ENCODE results near the gene THAP4.
"Not testable (repeated sequence)": the region's sequence is repeated elsewhere in the genome, so short reads cannot be mapped to it uniquely, and the experiment has no call there.

THAP4 gene

GRCh38 chr2:241668839-241669238, 31.9 kb upstream of the THAP4 start:
- no peaks in the 10 kb centered on the region for H3K9me3 ChIP-seq (ENCODE audit: insufficient read depth, low read length)
- no peak overlapping the region for H3K4me2 ChIP-seq (ENCODE audit: low read length)
- H3K9ac ChIP-seq (ENCODE audit: low read length): no peak overlapping the region
- H2AFZ ChIP-seq (ENCODE audit: low read depth, low read length): no peak overlapping the region
- no peak overlapping the region for H3K4me3 ChIP-seq (ENCODE audit: low read length)
- no peaks in the 10 kb centered on the region for H3K4me1 ChIP-seq (ENCODE audit: low read length)
- no peaks in the 10 kb centered on the region for H3K79me2 ChIP-seq (ENCODE audit: low read length)
- no peaks in the 10 kb centered on the region for H3K36me3 ChIP-seq (replicated peaks; ENCODE audit: low read depth, low read length)
- TF ChIP-seq CTCF (IDR thresholded peaks at IDR 0.05; ENCODE audit: low read depth, low read length) (no peak), EZH2phosphoT487 (IDR thresholded peaks at IDR 0.05; ENCODE audit: low read depth) (no peak)
- H4K20me1 ChIP-seq (ENCODE audit: insufficient read depth, low read length): no peaks in the 10 kb centered on the region
- H3K27ac ChIP-seq (ENCODE audit: low read length): no peak overlapping the region
- no peaks in the 10 kb centered on the region for H3K27me3 ChIP-seq (ENCODE audit: low read depth, low read length)

- Histone ChIP-seq H3K9me3 (ENCODE audit: insufficient read depth, low read length) (no peaks in the 10 kb centered on the region), H3K4me3 (ENCODE audit: low read length) (no peak overlapping the region), H3K9ac (ENCODE audit: low read length) (no peak overlapping the region), H3K36me3 (replicated peaks; ENCODE audit: low read depth, low read length) (no peaks in the 10 kb centered on the region), H2AFZ (ENCODE audit: low read depth, low read length) (no peak overlapping the region), H3K79me2 (ENCODE audit: low read length) (no peaks in the 10 kb centered on the region), H3K27me3 (ENCODE audit: low read depth, low read length) (no peaks in the 10 kb centered on the region), H3K4me1 (ENCODE audit: low read length) (no peaks in the 10 kb centered on the region), H3K4me2 (ENCODE audit: low read length) (no peak overlapping the region), H3K27ac (ENCODE audit: low read length) (no peak overlapping the region), H4K20me1 (ENCODE audit: insufficient read depth, low read length) (no peaks in the 10 kb centered on the region)
- TF ChIP-seq EZH2phosphoT487 (IDR thresholded peaks at IDR 0.05; ENCODE audit: low read depth) (no peak), CTCF (IDR thresholded peaks at IDR 0.05; ENCODE audit: low read depth, low read length) (no peak)
Observed at GRCh38 chr2:241668354-241668753, 31.4 kb upstream of the THAP4 start.

- H3K27me3 ChIP-seq (ENCODE audit: low read depth, low read length): no peaks in the 10 kb centered on the region
- H3K4me3 ChIP-seq (ENCODE audit: low read length): no peak overlapping the region
- H4K20me1 ChIP-seq (ENCODE audit: insufficient read depth, low read length): no peaks in the 10 kb centered on the region
- H3K9me3 ChIP-seq (ENCODE audit: insufficient read depth, low read length): no peaks in the 10 kb centered on the region
- no peak overlapping the region for H3K9ac ChIP-seq (ENCODE audit: low read length)
- H3K4me2 ChIP-seq (ENCODE audit: low read length): no peak overlapping the region
- TF ChIP-seq EZH2phosphoT487 (IDR thresholded peaks at IDR 0.05; ENCODE audit: low read depth): no peak
- no peak for TF ChIP-seq CTCF (IDR thresholded peaks at IDR 0.05; ENCODE audit: low read depth, low read length)
- no peaks in the 10 kb centered on the region for H3K4me1 ChIP-seq (ENCODE audit: low read length)
- no peaks in the 10 kb centered on the region for H3K79me2 ChIP-seq (ENCODE audit: low read length)
- H2AFZ ChIP-seq (ENCODE audit: low read depth, low read length): no peak overlapping the region
- H3K27ac ChIP-seq (ENCODE audit: low read length): no peak overlapping the region
- H3K36me3 ChIP-seq (replicated peaks; ENCODE audit: low read depth, low read length): no peaks in the 10 kb centered on the region
Observed at GRCh38 chr2:241666627-241667400, 29.9 kb upstream of the THAP4 start.

GRCh38 chr2:241665731-241666440, 28.9 kb upstream of the THAP4 start:
- Histone ChIP-seq H3K27me3 (ENCODE audit: low read depth, low read length) (no peaks in the 10 kb centered on the region), H3K9me3 (ENCODE audit: insufficient read depth, low read length) (no peaks in the 10 kb centered on the region), H3K4me2 (ENCODE audit: low read length) (no peak overlapping the region), H3K4me3 (ENCODE audit: low read length) (no peak overlapping the region), H3K79me2 (ENCODE audit: low read length) (no peaks in the 10 kb centered on the region), H2AFZ (ENCODE audit: low read depth, low read length) (no peak overlapping the region), H3K4me1 (ENCODE audit: low read length) (no peaks in the 10 kb centered on the region), H4K20me1 (ENCODE audit: insufficient read depth, low read length) (no peaks in the 10 kb centered on the region), H3K9ac (ENCODE audit: low read length) (no peak overlapping the region), H3K36me3 (replicated peaks; ENCODE audit: low read depth, low read length) (no peaks in the 10 kb centered on the region), H3K27ac (ENCODE audit: low read length) (no peak overlapping the region)
- TF ChIP-seq EZH2phosphoT487 (IDR thresholded peaks at IDR 0.05; ENCODE audit: low read depth) (no peak), CTCF (IDR thresholded peaks at IDR 0.05; ENCODE audit: low read depth, low read length) (no peak)

GRCh38 chr2:241662731-241663130, 25.8 kb upstream of the THAP4 start:
- H4K20me1 ChIP-seq (ENCODE audit: insufficient read depth, low read length); H3K4me1 ChIP-seq (ENCODE audit: low read length); H3K9ac ChIP-seq (ENCODE audit: low read length); H3K36me3 ChIP-seq (replicated peaks; ENCODE audit: low read depth, low read length); H3K4me3 ChIP-seq (ENCODE audit: low read length); H3K27ac ChIP-seq (ENCODE audit: low read length); H3K79me2 ChIP-seq (ENCODE audit: low read length); H3K4me2 ChIP-seq (ENCODE audit: low read length); H3K27me3 ChIP-seq (ENCODE audit: low read depth, low read length); H2AFZ ChIP-seq (ENCODE audit: low read depth, low read length); H3K9me3 ChIP-seq (ENCODE audit: insufficient read depth, low read length): not testable (repeated sequence)
